SU-DHL-6 (cell line): ENCODE results near the gene MZT2B.

Source experiments
- CTCF ChIP-seq: fragments of 200-600 bp; sonication (generic); IDR thresholded peaks from one replicate; pipeline ENCODE4 v1.5.1; 2017; ENCODE audit warnings: antibody characterized with exemption, mild to moderate bottlenecking, low read length, moderate library complexity; ENCODE audit not compliant: insufficient read depth, poor library complexity, severe bottlenecking
- EZH2phosphoT487 ChIP-seq: fragments of 200-600 bp; sonication (generic), shearing (Covaris generic); conservative IDR thresholded peaks from 2 replicates; pipeline ENCODE4 v1.6.1; 2018; ENCODE audit warnings: mild to moderate bottlenecking, antibody characterized with exemption, low read length, moderate library complexity, mixed read lengths

- TF ChIP-seq CTCF (no peak), EZH2phosphoT487 (no peak)
These were observed 3.8 kb downstream of the MZT2B start for GRCh38 chr2:130185896-130186295.
